Naive thymus-derived CD8-positive, alpha-beta T cell (primary cell): ENCODE data around the gene TAF8. TPM values are rescaled to one million over a fixed set of nuclear protein-coding genes. Genes with fewer than 3 reads are reported as not detected.
"Not testable (repeated sequence)": the region's sequence is repeated elsewhere in the genome, so short reads cannot be mapped to it uniquely, and the experiment has no call there.

Experiments
- ATAC-seq, 2 donors: fragments of 150-1000 bp; cut with Tn5 transposase in 1 of 2; sonication (Bioruptor Pico), chemical (Tn5 transposase) in 1 of 2; 1 replicate in 1 of 2; 2 replicates in 1 of 2; pipeline ENCODE4 v1.10.0; 2021; ENCODE audit warnings: mild to moderate bottlenecking in 2 of 2, moderate library complexity in 2 of 2
- POLR2A ChIA-PET: fragments of 350-600 bp; sonication (Branson Sonifier 250); formaldehyde crosslinking; loops from one replicate; lab custom pipeline; 2021; ENCODE audit warnings: antibody characterized with exemption; lab: Charles Lee
- DNase-seq, 10 donors: peaks; one replicate each; pipeline versions ENCODE4 v3.0.0 to v3.0.0-alpha.2; 2020 to 2022
- H3K27ac Mint-ChIP-seq, 10 donors: one replicate each; pipeline ENCODE4 v1.8.0; 2020 to 2022; ENCODE audit warnings: mild to moderate bottlenecking in 10 of 10, mixed read lengths in 10 of 10, moderate library complexity in 4 of 10, inconsistent platforms in 1 of 10
- H3K27me3 Mint-ChIP-seq, 5 donors: one replicate each; pipeline ENCODE4 v1.8.0; 2021 to 2022; ENCODE audit warnings: mixed read lengths in 5 of 5
- H3K36me3 Mint-ChIP-seq, 3 donors: one replicate each; pipeline ENCODE4 v1.8.0; 2020 to 2022; ENCODE audit warnings: mixed read lengths in 3 of 3, mild to moderate bottlenecking in 2 of 3, inconsistent platforms in 1 of 3
- H3K4me1 Mint-ChIP-seq, 4 donors: one replicate each; pipeline ENCODE4 v1.8.0; 2021 to 2022; ENCODE audit warnings: mixed read lengths in 4 of 4
- H3K4me3 Mint-ChIP-seq, 10 donors: one replicate each; pipeline ENCODE4 v1.8.0; 2020 to 2022; ENCODE audit warnings: mild to moderate bottlenecking in 10 of 10, mixed read lengths in 10 of 10, moderate library complexity in 6 of 10, inconsistent platforms in 1 of 10
- H3K9me3 Mint-ChIP-seq, 9 donors: one replicate each; pipeline ENCODE4 v1.8.0; 2020 to 2022; ENCODE audit warnings: mixed read lengths in 9 of 9, mild to moderate bottlenecking in 3 of 9, inconsistent platforms in 1 of 9, moderate library complexity in 1 of 9
- polyA plus RNA-seq, 3 donors: library from polyadenylated mRNA; unstranded; fragments of 300-500 nt; fragmentation: Illumina TruSeq; gene quantifications; one replicate each; pipeline ENCODE4 v1.2.3, GENCODE V29; 2021
- total RNA-seq, 8 experiments: library from RNA in 2 of 8; stranded (reverse) in 2 of 8; gene quantifications; one replicate each; pipeline ENCODE4 v1.2.3 and lab custom pipeline; 2021 to 2026

The TAF8 gene
- total and polyA plus RNA-seq, 5 experiments from 2014 or later: 24.4 to 73.8 (median 36.8) TPM

GRCh38 chr6:42030585-42031506 is 19.5 kb upstream of the TAF8 start:
- no peak for DNase-seq
- Mint-ChIP-seq H3K4me3 (peak overlapping the region; percentile 57 to 89 (median 82)), H3K9me3 (no peaks in the 10 kb centered on the region), H3K4me1 (peaks cover 50 to 90% (median 86%) of the 10 kb centered on the region in 4 donors), H3K27ac (peak overlapping the region; percentile 88 to 99 (median 92)), H3K36me3 (peaks cover 4 to 87% (median 28%) of the 10 kb centered on the region in 3 donors), H3K27me3 (no peaks in the 10 kb centered on the region)
- ATAC-seq: peak; percentile 59 to 68
- POLR2A ChIA-PET: interaction anchor here (0.7 to 2.9 kb wide), 9 partner anchors 8 to 243 kb away, joined by 3 to 7 read pairs (median 4); partner anchors contain the start of gene TOMM6

DNA sequence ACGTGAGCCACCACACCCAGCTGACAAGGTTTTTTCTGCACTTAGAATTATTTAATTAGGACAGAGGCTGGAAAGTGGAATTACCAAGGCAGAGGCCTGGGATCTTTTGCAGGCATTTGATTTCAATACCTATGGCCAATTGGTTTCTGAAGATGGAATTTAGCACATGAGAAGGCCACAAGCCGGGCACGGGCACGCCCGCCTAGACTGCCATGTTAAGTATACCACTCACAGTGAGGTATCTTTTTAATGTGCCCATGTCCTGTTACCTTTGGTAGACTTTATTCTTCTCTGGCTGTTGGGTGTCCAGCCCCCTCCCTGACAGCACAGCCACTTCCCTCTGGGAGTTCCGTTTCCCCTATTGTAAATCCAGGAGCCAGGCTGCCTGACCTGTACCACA is 18.0 kb upstream of the TAF8 start:
- no peaks in the 10 kb centered on the region for H3K27me3 Mint-ChIP-seq
- H3K36me3 Mint-ChIP-seq: peaks cover 2 to 81% (median 22%) of the 10 kb centered on the region in 3 donors

GRCh38 chr6:42037669-42038068 is 12.7 kb upstream of the TAF8 start:
- Mint-ChIP-seq H3K4me3 (peak overlapping the region; percentile 16 to 97 (median 56)), H3K36me3 (peaks cover 0 to 64% (median 11%) of the 10 kb centered on the region in 3 donors)
- ATAC-seq: not testable (repeated sequence)

More for the DNA sequence above, 18.0 kb upstream of the TAF8 start:
- POLR2A ChIA-PET: interaction anchor here (0.8 to 2.1 kb wide), 2 partner anchors 10 to 25 kb away, joined by 3 to 4 read pairs; no protein-coding TSS in a partner anchor
- DNase-seq (no peak), ATAC-seq (no peak)
- H3K4me3 Mint-ChIP-seq: peak overlapping the region; percentile 50 to 89 (median 79)
- peak overlapping the region; percentile 76 to 99 (median 90) for H3K27ac Mint-ChIP-seq
- peaks cover 40 to 87% (median 74%) of the 10 kb centered on the region in 4 donors for H3K4me1 Mint-ChIP-seq
- H3K9me3 Mint-ChIP-seq: no peaks in the 10 kb centered on the region

GRCh38 chr6:42038163-42038562 is 12.2 kb upstream of the TAF8 start:
- H3K36me3 Mint-ChIP-seq: peaks cover 0 to 63% (median 7%) of the 10 kb centered on the region in 3 donors
- peaks cover 36 to 82% (median 65%) of the 10 kb centered on the region in 4 donors for H3K4me1 Mint-ChIP-seq
- DNase-seq: no peak
- H3K4me3 Mint-ChIP-seq: peak overlapping the region; percentile 16 to 97 (median 56)
- POLR2A ChIA-PET: interaction anchor here (1.2 to 16.0 kb wide), 3 partner anchors 12 to 100 kb away, joined by 3 to 233 read pairs (median 6); partner anchors contain the start of genes CCND3 and TAF8
- H3K27ac Mint-ChIP-seq: peak overlapping the region in 9 of 10 donors; percentile 14 to 94 (median 79)
- H3K27me3 Mint-ChIP-seq: no peaks in the 10 kb centered on the region
- no peaks in the 10 kb centered on the region for H3K9me3 Mint-ChIP-seq
- no peak for ATAC-seq

More at GRCh38 chr6:42037669-42038068, 12.7 kb upstream of the TAF8 start:
- DNase-seq, H3K27me3 Mint-ChIP-seq, H3K9me3 Mint-ChIP-seq: not testable (repeated sequence)
- POLR2A ChIA-PET: interaction anchor here (0.7 to 1.5 kb wide), 3 partner anchors 12 to 76 kb away, joined by 3 to 6 read pairs (median 3); partner anchors contain the start of gene TAF8
- Mint-ChIP-seq H3K27ac (peak overlapping the region in 9 of 10 donors; percentile 37 to 94 (median 79)), H3K4me1 (peaks cover 38 to 82% (median 65%) of the 10 kb centered on the region in 4 donors)

DNA sequence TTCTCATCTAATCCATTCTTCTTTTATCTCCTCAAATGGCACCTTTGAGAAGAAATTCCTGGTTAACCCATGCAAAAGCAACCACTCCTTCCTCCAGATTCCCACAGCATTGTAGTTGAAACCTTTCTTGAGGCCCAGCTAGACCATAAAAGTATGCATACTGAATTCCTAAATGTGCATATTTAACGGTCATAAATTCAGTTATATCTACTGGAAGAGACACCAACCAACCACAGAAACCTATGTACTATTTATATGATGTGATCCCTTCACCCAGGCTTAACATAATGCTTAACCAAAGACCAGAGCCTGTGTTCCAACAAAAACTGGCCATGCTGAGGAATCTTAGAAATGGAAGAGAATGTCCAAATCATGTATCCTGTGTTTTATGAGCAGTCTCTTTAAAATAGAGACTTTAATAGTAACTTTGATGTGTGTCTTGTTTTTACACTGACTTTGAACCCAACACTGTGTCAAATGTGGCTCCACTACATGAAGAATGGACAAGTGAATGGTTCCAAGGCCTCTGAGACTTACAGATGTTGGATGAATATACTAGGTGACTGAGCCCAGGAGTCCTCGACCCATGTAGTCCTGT is 11.4 kb upstream of the TAF8 start:
- Mint-ChIP-seq H3K27me3 (no peaks in the 10 kb centered on the region), H3K27ac (peak overlapping the region; percentile 73 to 99 (median 95)), H3K4me3 (peak overlapping the region; percentile 79 to 99 (median 94)), H3K36me3 (peaks cover 0 to 64% (median 8%) of the 10 kb centered on the region in 3 donors), H3K9me3 (no peaks in the 10 kb centered on the region), H3K4me1 (peaks cover 38 to 84% (median 71%) of the 10 kb centered on the region in 4 donors)
- no peak for ATAC-seq
- POLR2A ChIA-PET: interaction anchor here (0.5 to 16.0 kb wide), 12 partner anchors 10 to 254 kb away, joined by 3 to 233 read pairs (median 6); partner anchors contain the start of genes BYSL, CCND3, MED20 and TAF8
- no peak for DNase-seq

DNA sequence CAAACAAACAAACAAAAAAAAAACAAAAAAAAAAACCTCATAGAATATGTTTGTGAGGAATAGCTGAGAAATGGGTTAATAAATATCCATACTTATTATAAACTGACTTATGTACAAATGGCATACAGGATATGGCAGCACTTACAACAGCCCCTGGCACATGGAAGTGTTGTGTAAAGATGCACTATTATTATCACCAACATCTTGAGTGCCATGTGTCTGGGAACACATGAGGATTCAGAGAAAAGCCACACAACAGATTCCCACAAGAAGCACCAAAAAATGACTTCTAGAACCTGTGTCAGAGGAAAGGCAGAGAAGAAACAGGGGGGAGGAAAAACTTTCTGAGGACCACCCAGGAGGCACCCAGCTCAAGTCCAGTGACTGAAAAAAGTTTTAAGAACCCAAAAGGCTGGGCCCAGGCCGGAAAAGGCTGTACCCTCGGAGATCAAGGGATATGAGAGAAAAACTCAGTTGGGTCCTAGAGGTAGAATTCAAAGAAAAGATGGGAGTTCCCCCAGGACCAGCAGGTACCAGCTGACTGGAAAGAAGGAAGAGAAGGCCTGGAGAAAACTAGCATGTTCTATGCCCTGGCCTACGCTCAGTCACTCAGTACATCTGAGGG is 9.4 kb upstream of the TAF8 start:
- peaks cover 44 to 87% (median 78%) of the 10 kb centered on the region in 4 donors for H3K4me1 Mint-ChIP-seq

DNA sequence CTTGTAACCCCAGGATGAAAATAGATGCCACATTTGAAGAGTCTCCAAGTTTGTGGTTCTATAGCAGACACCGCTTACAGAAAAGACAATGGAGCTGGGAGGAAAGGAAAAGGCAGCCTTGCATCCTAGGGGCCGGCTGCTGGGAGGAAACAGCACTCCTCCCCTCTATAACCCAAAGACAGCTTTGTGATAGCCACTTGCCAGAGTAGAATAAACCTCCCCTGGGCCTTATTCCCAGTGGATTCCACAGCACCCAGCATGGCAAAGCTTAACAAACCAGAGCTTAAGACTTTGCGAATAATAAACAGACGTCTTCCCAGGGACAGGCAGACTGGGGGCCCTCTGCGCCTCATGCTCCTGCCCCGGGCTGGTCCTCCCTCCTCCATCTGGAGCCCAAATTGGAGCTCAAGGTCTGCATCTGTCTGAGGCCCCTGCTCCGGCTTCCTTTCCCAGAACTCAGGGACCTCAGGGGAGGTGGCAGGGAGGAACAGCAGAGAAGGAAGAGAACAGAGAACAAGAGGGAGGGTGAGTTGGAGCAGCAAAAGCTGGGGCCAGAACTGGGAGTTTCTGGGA is 8.8 kb upstream of the TAF8 start:
- Mint-ChIP-seq H3K36me3 (peaks cover 9 to 61% (median 17%) of the 10 kb centered on the region in 3 donors), H3K4me3 (peak overlapping the region; percentile 80 to 99 (median 97)), H3K4me1 (peaks cover 44 to 90% (median 80%) of the 10 kb centered on the region in 4 donors), H3K27ac (peak overlapping the region; percentile 88 to 99 (median 94)), H3K27me3 (no peaks in the 10 kb centered on the region), H3K9me3 (no peaks in the 10 kb centered on the region)
- DNase-seq: peak in 2 of 10 donors; percentile 10 to 22
- POLR2A ChIA-PET: interaction anchor here (0.6 to 16.0 kb wide), 11 partner anchors 8 to 258 kb away, joined by 3 to 233 read pairs (median 4); partner anchors contain the start of genes BYSL, CCND3, MED20 and TAF8
- ATAC-seq: no peak

More for the DNA sequence above, 9.4 kb upstream of the TAF8 start:
- ATAC-seq (no peak), DNase-seq (no peak)
- peak overlapping the region; percentile 80 to 99 (median 97) for H3K4me3 Mint-ChIP-seq
- peaks cover 3 to 64% (median 13%) of the 10 kb centered on the region in 3 donors for H3K36me3 Mint-ChIP-seq
- POLR2A ChIA-PET: interaction anchor here (0.5 to 16.0 kb wide), 16 partner anchors 8 to 997 kb away, joined by 3 to 233 read pairs (median 4); partner anchors contain the start of genes BYSL, CCND3, MED20 and TAF8
- no peaks in the 10 kb centered on the region for H3K9me3 Mint-ChIP-seq
- no peaks in the 10 kb centered on the region for H3K27me3 Mint-ChIP-seq
- peak overlapping the region; percentile 88 to 99 (median 94) for H3K27ac Mint-ChIP-seq

- H3K36me3 Mint-ChIP-seq: peaks cover 15 to 63% (median 22%) of the 10 kb centered on the region in 3 donors
- peak in 4 of 10 donors; percentile 28 to 53 (median 42) for DNase-seq
Observed at GRCh38 chr6:42042108-42042507, 8.2 kb upstream of the TAF8 start.

DNA sequence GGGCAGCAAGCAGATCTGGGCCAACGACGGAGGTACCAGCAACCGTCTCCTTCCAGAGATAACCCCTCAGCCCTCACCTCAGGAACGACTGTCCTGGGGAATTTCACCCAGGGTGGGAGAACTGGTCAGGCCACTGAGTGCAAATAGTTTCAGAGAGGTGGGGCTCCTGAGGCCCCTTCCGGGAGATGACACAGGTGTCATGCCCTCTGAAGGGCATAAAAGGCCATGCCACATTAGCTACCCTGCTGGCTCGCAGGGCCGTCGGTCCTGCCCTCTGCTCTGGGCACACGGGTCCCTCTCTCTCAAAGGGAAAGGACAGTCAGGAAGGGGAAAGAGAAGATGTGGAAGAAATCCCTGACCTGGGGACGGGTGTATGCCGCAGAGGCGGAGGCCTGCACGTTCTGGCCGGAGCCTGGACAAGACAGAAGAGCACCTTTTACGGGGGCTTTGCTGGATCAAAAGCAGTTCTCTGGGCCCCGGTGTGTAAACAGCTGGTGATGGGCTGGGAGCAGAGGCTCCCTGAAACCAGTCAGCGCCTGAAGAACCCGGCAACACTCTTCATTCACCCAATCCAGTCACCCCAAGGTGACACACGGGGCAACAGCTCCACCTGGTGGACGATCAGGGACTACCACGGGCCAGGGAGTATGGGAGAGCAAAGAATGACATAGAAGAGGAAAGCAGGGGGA is 6.4 kb upstream of the TAF8 start:
- H3K9me3 Mint-ChIP-seq: no peaks in the 10 kb centered on the region
- ATAC-seq (peak; percentile 27 to 29), DNase-seq (peak; percentile 86 to 95 (median 92))
- POLR2A ChIA-PET: interaction anchor here (0.5 to 16.0 kb wide), 18 partner anchors 9 to 263 kb away, joined by 3 to 233 read pairs (median 4); partner anchors contain the start of genes BYSL, CCND3, MED20 and PRICKLE4
- peak overlapping the region; percentile 88 to 99 (median 94) for H3K27ac Mint-ChIP-seq
- peaks cover 42 to 92% (median 78%) of the 10 kb centered on the region in 4 donors for H3K4me1 Mint-ChIP-seq
- no peaks in the 10 kb centered on the region for H3K27me3 Mint-ChIP-seq
- H3K4me3 Mint-ChIP-seq: peak overlapping the region; percentile 83 to 99 (median 97)
- H3K36me3 Mint-ChIP-seq: peaks cover 21 to 60% (median 34%) of the 10 kb centered on the region in 3 donors

More at GRCh38 chr6:42042108-42042507, 8.2 kb upstream of the TAF8 start:
- H3K4me3 Mint-ChIP-seq: peak overlapping the region; percentile 80 to 99 (median 97)
- H3K27me3 Mint-ChIP-seq: no peaks in the 10 kb centered on the region
- POLR2A ChIA-PET: interaction anchor here (0.6 to 16.0 kb wide), 13 partner anchors 7 to 258 kb away, joined by 3 to 233 read pairs (median 4); partner anchors contain the start of genes BYSL, CCND3, MED20 and TAF8
- H3K27ac Mint-ChIP-seq: peak overlapping the region; percentile 88 to 99 (median 94)
- no peak for ATAC-seq
- no peaks in the 10 kb centered on the region for H3K9me3 Mint-ChIP-seq
- H3K4me1 Mint-ChIP-seq: peaks cover 46 to 92% (median 80%) of the 10 kb centered on the region in 4 donors
